H9 (cell line): Measurements from ENCODE around the gene PHLDA2. TPM values are rescaled to one million over a fixed set of nuclear protein-coding genes. Genes with fewer than 3 reads are reported as not detected.

Experiments used
- DNase-seq: peaks from one replicate; pipeline ENCODE4 v3.0.0-alpha.2; 2017
- H2AFZ ChIP-seq: one replicate; pipeline ENCODE4 v1.6.1; 2013; ENCODE audit warnings: mild to moderate bottlenecking, low read length, control low read depth, moderate library complexity
- H2AK5ac ChIP-seq: 2 replicates; pipeline ENCODE4 v1.6.1; 2013; ENCODE audit warnings: low read length, control low read depth, mixed read lengths; ENCODE audit not compliant: insufficient read length
- H2BK120ac ChIP-seq: one replicate; pipeline ENCODE4 v1.6.1; 2013; ENCODE audit warnings: low read depth, mild to moderate bottlenecking, low read length, control low read depth, inconsistent platforms; ENCODE audit not compliant: poor library complexity, severe bottlenecking
- H2BK12ac ChIP-seq: 2 replicates; pipeline ENCODE4 v1.6.1; 2013; ENCODE audit warnings: low read length, control low read depth, mixed read lengths, low read depth; ENCODE audit not compliant: insufficient read length
- H2BK15ac ChIP-seq: 2 replicates; pipeline ENCODE4 v1.6.1; 2013; ENCODE audit warnings: low read depth, low read length, control low read depth
- H2BK20ac ChIP-seq: one replicate; pipeline ENCODE4 v1.6.1; 2013; ENCODE audit warnings: low read depth, mild to moderate bottlenecking, low read length, control low read depth, inconsistent platforms; ENCODE audit not compliant: poor library complexity, severe bottlenecking
- H2BK5ac ChIP-seq: 2 replicates; pipeline ENCODE4 v1.6.1; 2013; ENCODE audit warnings: low read length, control low read depth, mixed read lengths; ENCODE audit not compliant: insufficient read length
- H3K14ac ChIP-seq: 2 replicates; pipeline ENCODE4 v1.6.1; 2013; ENCODE audit warnings: low read length, control low read depth; ENCODE audit not compliant: insufficient read depth
- H3K18ac ChIP-seq: 2 replicates; pipeline ENCODE4 v1.6.1; 2013; ENCODE audit warnings: low read depth, mild to moderate bottlenecking, mixed read lengths, low read length, control low read depth; ENCODE audit not compliant: insufficient read length
- H3K23ac ChIP-seq: 2 replicates; pipeline ENCODE4 v1.6.1; 2013; ENCODE audit warnings: low read length, control low read depth, mixed read lengths, low read depth; ENCODE audit not compliant: insufficient read length
- H3K23me2 ChIP-seq: 2 replicates; pipeline ENCODE4 v1.6.1; 2013; ENCODE audit warnings: low read depth, mild to moderate bottlenecking, mixed read lengths, low read length, control low read depth; ENCODE audit not compliant: insufficient read length, poor library complexity, severe bottlenecking
- H3K27ac ChIP-seq: 2 replicates; pipeline ENCODE4 v1.5.1; 2013; ENCODE audit warnings: low read length, control low read depth, mixed read lengths, low read depth; ENCODE audit not compliant: insufficient read length
- H3K27me3 ChIP-seq: 2 replicates; pipeline ENCODE4 v1.6.1; 2013; ENCODE audit warnings: low read length, control low read depth, inconsistent platforms; ENCODE audit not compliant: insufficient read depth
- H3K4ac ChIP-seq: 2 replicates; pipeline ENCODE4 v1.6.1; 2013; ENCODE audit warnings: low read depth, mild to moderate bottlenecking, control low read depth, inconsistent platforms, low read length, moderate library complexity
- H3K4me1 ChIP-seq: 2 replicates; pipeline ENCODE4 v1.6.1; 2013; ENCODE audit warnings: low read length, control low read depth, inconsistent platforms; ENCODE audit not compliant: insufficient read depth
- H3K4me2 ChIP-seq: 2 replicates; pipeline ENCODE4 v1.6.1; 2013; ENCODE audit warnings: low read length, control low read depth, mixed read lengths; ENCODE audit not compliant: insufficient read length, insufficient read depth
- H3K56ac ChIP-seq: 2 replicates; pipeline ENCODE4 v1.6.1; 2013; ENCODE audit warnings: low read depth, mild to moderate bottlenecking, mixed read lengths, low read length, control low read depth; ENCODE audit not compliant: insufficient read length
- H3K79me1 ChIP-seq: 2 replicates; pipeline ENCODE4 v1.6.1; 2013; ENCODE audit warnings: low read depth, mild to moderate bottlenecking, moderate library complexity, low read length, control low read depth, inconsistent platforms; ENCODE audit not compliant: insufficient read depth, poor library complexity, severe bottlenecking
- H3K79me2 ChIP-seq: 2 replicates; pipeline ENCODE4 v1.6.1; 2013; ENCODE audit warnings: low read length, control low read depth, inconsistent platforms; ENCODE audit not compliant: insufficient read depth
- H3K9ac ChIP-seq: 2 replicates; pipeline ENCODE4 v1.6.1; 2013; ENCODE audit warnings: low read length, control low read depth, mixed read lengths; ENCODE audit not compliant: insufficient read length; ENCODE audit errors: extremely low read depth
- H3K9me3 ChIP-seq: one replicate; pipeline ENCODE4 v1.6.1; 2013; ENCODE audit warnings: low read depth, low read length, inconsistent platforms; ENCODE audit not compliant: control insufficient read depth
- H3T11ph ChIP-seq: one replicate; pipeline ENCODE4 v1.6.1; 2013; ENCODE audit warnings: mild to moderate bottlenecking, low read length, control low read depth, inconsistent platforms
- H4K20me1 ChIP-seq: one replicate; pipeline ENCODE4 v1.6.1; 2013; ENCODE audit not compliant: control insufficient read depth, insufficient read length, insufficient read depth
- H4K5ac ChIP-seq: 2 replicates; pipeline ENCODE4 v1.6.1; 2013; ENCODE audit warnings: low read depth, mild to moderate bottlenecking, mixed read lengths, low read length, control low read depth; ENCODE audit not compliant: insufficient read length
- H4K8ac ChIP-seq: replicated peaks from 2 replicates; pipeline ENCODE4 v1.6.1; 2013; ENCODE audit warnings: low read length, control low read depth, mixed read lengths, low read depth; ENCODE audit not compliant: insufficient read length
- H4K91ac ChIP-seq: 2 replicates; pipeline ENCODE4 v1.6.1; 2013; ENCODE audit warnings: low read depth, mild to moderate bottlenecking, moderate library complexity, mixed read lengths, low read length, control low read depth; ENCODE audit not compliant: insufficient read length
- H3K27ac Mint-ChIP-seq, 3 experiments: 2 replicates in 2 of 3; 3 replicates in 1 of 3; pipeline ENCODE4 v1.8.0; 2020 to 2021; ENCODE audit warnings: mixed read lengths in 3 of 3, mild to moderate bottlenecking in 1 of 3, moderate library complexity in 1 of 3
- H3K27me3 Mint-ChIP-seq: 2 replicates; pipeline ENCODE4 v1.8.0; 2021; ENCODE audit warnings: low read depth, mild to moderate bottlenecking, moderate library complexity, mixed read lengths
- H3K36me3 Mint-ChIP-seq, 3 experiments: 2 replicates in 2 of 3; 3 replicates in 1 of 3; pipeline ENCODE4 v1.8.0; 2020 to 2021; ENCODE audit warnings: low read depth in 3 of 3, mixed read lengths in 3 of 3; ENCODE audit not compliant: insufficient read depth in 1 of 3
- H3K4me1 Mint-ChIP-seq, 2 experiments: 2 replicates each; pipeline ENCODE4 v1.8.0; 2020; ENCODE audit warnings: mixed read lengths in 2 of 2
- H3K4me3 Mint-ChIP-seq, 2 experiments: 2 replicates in 1 of 2; 3 replicates in 1 of 2; pipeline ENCODE4 v1.8.0; 2020 to 2021; ENCODE audit warnings: mild to moderate bottlenecking in 2 of 2, mixed read lengths in 2 of 2, moderate library complexity in 1 of 2
- H3K9me3 Mint-ChIP-seq, 2 experiments: 2 replicates in 1 of 2; 3 replicates in 1 of 2; pipeline ENCODE4 v1.8.0; 2020; ENCODE audit warnings: mild to moderate bottlenecking in 2 of 2, mixed read lengths in 2 of 2, moderate library complexity in 1 of 2
- WGBS: extraction: QIAGEN DNeasy Blood & Tissue Kit; methylation state at CpG from one replicate; pipeline ENCODE4 v1.1.7; 2013; ENCODE audit warnings: missing lambda C conversion rate, low lambda C conversion rate, mixed read lengths; ENCODE audit not compliant: insufficient read length; ENCODE audit errors: extremely low coverage; 5-methylcytosine and 5-hydroxymethylcytosine counted together
- total RNA-seq: library from RNA; stranded (reverse); gene quantifications from 2 replicates; pipeline ENCODE4 v1.2.1, GENCODE V29; 2021
- TF ChIP-seq, protein P1 (sequence below): fragments of 200-600 bp; sonication (generic); conservative IDR thresholded peaks from 3 replicates; pipeline ENCODE4 v1.8.0; 2021; ENCODE audit warnings: antibody characterized with exemption, mild to moderate bottlenecking

Gene PHLDA2
- total RNA-seq, 1 experiment from 2014 or later = 42.8 TPM

DNA sequence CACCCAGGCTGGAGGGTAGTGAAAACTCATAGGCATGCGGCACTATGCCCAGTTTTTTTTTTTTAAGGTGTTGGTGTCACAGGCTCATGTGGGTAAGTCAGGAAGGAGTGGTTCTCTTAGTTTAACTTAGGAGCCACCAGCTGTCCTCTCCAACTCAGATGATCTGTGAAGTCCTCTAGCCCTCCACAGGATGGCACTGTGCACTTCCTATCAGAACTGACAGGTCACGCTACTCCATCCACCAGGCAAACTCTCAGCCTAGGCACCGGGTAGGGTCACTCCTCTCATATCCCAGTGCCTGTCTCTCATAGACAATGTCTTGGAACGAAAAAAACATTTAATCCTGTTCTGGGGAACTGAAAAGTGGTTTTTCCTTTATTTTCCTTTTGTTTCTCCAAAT is 46.4 kb upstream of the PHLDA2 start:
- no peak overlapping the region for H4K91ac ChIP-seq
- H4K5ac ChIP-seq = no peak overlapping the region
- no peak overlapping the region for H2BK15ac ChIP-seq
- Mint-ChIP-seq H3K4me3 (no peak overlapping the region), H3K27ac (no peak overlapping the region), H3K27me3 (no peaks in the 10 kb centered on the region), H3K9me3 (no peaks in the 10 kb centered on the region), H3K4me1 (no peaks in the 10 kb centered on the region), H3K36me3 (peaks cover 44 to 86% (median 78%) of the 10 kb centered on the region in 3 experiments)
- no peak overlapping the region for H3K4ac ChIP-seq
- no peak overlapping the region for H3K18ac ChIP-seq
- H4K20me1 ChIP-seq = no peaks in the 10 kb centered on the region
- no peak overlapping the region for H2BK120ac ChIP-seq
- no CpG with 5 or more reads among the region's 4 CpGs for WGBS
- peaks cover 12% of the 10 kb centered on the region for H3K79me1 ChIP-seq
- H3K79me2 ChIP-seq = peaks cover 16% of the 10 kb centered on the region; the same call in 1 of the 2 replicates
- H3K27ac ChIP-seq = no peak overlapping the region
- no peak overlapping the region for H2BK20ac ChIP-seq
- no peak overlapping the region for H2AFZ ChIP-seq
- H3K4me1 ChIP-seq = no peaks in the 10 kb centered on the region
- no peak overlapping the region for H3K56ac ChIP-seq
- no peaks in the 10 kb centered on the region for H3K23me2 ChIP-seq
- H3K9me3 ChIP-seq = no peaks in the 10 kb centered on the region
- no peak overlapping the region for H2BK12ac ChIP-seq
- peak; percentile 49 for DNase-seq
- no peak overlapping the region for H3K9ac ChIP-seq
- no peak overlapping the region for H4K8ac ChIP-seq
- no peak overlapping the region for H2AK5ac ChIP-seq
- no peak overlapping the region for H3K14ac ChIP-seq
- TF ChIP-seq, protein P1, sequence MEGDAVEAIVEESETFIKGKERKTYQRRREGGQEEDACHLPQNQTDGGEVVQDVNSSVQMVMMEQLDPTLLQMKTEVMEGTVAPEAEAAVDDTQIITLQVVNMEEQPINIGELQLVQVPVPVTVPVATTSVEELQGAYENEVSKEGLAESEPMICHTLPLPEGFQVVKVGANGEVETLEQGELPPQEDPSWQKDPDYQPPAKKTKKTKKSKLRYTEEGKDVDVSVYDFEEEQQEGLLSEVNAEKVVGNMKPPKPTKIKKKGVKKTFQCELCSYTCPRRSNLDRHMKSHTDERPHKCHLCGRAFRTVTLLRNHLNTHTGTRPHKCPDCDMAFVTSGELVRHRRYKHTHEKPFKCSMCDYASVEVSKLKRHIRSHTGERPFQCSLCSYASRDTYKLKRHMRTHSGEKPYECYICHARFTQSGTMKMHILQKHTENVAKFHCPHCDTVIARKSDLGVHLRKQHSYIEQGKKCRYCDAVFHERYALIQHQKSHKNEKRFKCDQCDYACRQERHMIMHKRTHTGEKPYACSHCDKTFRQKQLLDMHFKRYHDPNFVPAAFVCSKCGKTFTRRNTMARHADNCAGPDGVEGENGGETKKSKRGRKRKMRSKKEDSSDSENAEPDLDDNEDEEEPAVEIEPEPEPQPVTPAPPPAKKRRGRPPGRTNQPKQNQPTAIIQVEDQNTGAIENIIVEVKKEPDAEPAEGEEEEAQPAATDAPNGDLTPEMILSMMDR = peak; percentile 62
- no peak overlapping the region for H2BK5ac ChIP-seq
- H3K23ac ChIP-seq = no peak overlapping the region
- no peaks in the 10 kb centered on the region for H3K27me3 ChIP-seq
- no peak overlapping the region for H3K4me2 ChIP-seq
- H3T11ph ChIP-seq = no peak overlapping the region
